DMS 273 (cell line): ENCODE measurements around the gene TBPL2.

ENCODE experiments used
- DNase-seq: peaks from one replicate; lab custom pipeline; 2025; ENCODE audit not compliant: unreplicated experiment; lab: John Stamatoyannopoulos, UW

Gene TBPL2

DNA sequence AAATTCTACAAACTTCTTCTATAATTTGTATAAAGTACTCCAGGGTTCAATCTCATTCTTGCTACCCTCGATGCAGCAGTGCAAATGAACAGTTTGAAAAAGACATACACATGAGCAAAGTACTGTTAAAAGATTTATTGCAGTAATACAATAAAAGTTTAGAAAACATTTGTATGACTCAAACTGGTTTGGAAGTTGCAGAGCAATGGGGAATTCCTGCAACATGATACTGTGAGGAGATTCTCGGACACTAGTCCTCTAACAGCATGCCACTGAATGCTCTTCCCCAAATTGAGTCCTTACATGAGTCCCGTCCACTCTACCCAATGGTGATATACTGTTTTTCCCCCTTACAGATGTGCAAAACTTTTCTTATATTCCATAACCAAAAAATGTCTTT, 74.1 kb downstream of the TBPL2 start:
- DNase-seq = no peak
